UCSD-AML1 (cell line): ENCODE results near the gene SLC38A8.
A peak's percentile ranks its signal among the peaks of the same experiment; 100 is the strongest.

Experiments
- DNase-seq: peaks from one replicate; lab custom pipeline; 2025; ENCODE audit not compliant: unreplicated experiment; lab: John Stamatoyannopoulos, UW

SLC38A8 gene

DNA sequence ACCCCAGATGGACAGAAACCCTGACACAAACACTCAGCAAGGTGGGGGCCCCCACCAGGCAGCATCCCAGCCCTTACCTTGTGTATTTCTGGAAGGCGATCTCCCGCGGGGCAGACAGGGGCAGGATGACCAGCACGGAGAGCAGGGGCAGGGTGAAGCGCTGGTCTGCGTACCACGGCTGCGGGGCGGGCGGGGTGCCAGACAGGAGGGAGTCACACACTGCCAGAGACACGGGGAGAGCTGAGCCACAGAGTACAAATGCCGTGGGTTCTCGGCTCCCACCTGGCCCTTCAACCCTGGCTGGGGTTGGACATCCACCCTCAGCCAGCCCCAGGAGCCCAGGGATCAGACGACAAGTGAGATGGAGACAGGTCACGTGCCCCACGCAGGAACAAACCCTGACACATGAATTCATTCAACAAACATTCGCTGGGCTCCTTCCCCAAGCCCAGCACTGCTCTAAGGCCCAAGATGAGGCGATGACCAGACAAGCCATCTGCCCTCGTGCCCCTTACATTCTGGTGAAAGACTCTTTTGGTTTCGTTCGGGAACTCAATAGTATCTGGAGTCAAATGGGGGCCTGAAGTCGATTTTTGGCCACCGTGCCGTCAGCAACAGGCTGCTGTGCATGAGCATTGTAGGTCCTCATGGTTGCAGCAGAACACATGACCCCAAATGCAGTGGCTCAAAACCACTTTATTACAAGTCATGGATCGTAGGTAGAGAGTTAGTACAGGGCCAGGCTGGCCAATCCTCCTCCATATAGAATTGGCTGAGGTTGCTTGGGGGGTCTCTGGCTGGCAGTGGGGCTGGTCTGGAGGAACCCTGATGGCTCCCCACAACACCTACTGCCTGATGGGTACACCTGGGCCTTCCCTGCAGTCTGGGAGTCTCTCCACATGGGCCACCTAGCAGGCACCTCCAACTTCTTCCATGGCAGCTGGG is 9.1 kb downstream of the SLC38A8 start:
- DNase-seq, result no peak

- no peak for DNase-seq
Observed at GRCh38 chr16:84032458-84033178, 10.0 kb downstream of the SLC38A8 start.

DNA sequence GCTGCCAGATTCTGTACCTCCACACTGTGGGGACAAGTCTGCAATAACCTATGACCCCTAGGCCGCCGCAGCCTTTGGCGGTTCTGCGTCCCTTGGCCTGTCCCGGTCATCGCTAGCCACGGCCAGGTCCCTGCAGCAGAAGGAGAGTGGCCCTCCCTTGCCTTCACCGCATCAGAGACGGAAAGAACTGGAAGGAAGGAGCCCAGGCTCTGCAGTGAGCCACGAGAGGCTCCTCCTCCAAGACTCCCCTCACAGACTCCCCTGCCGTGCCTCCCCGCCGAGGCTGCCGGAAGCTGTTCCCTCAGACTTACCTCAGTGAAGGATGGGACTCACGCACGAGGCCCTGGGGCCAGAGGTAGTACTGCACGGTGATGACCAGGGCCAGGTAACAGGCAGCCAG is 11.0 kb downstream of the SLC38A8 start:
- DNase-seq, result no peak

DNA sequence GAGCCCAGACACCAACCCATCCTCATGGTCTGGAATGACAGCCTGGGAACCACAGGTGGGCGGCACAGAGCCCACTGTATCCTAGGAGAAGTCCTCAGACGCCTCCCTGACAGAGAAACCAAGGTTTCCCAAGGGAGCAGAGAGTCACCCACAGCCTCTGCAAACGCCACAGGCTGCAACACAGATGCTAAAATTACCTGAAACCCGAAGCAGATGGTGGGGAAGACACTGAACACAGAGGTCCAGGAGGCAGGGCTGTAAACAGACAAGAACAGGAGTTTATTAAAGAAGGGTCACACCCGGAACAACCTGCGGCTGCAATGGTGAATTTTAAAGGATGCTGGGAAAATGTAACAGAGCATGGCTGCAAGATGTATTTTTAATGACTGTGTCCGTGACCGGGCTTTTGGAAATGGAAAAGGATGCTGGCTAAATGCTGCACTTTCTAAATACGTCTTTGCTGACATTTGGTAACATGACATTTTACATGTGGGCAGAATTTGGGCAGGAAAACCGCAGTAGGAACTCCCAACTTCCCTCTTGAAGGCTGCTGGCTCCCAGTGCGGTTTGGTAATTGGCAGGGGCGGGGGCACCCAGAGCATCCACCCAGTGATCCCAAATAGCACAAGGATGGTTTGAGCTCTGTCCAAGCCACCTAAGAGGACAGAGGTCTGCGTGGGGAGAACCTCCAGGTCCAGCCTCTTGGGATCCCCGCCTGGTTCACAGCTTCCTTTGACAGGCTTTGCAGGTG is 13.1 kb downstream of the SLC38A8 start:
- DNase-seq, result peak; percentile 78

- DNase-seq, result no peak
Observed at GRCh38 chr16:84027625-84028024, 15.0 kb downstream of the SLC38A8 start.

DNA sequence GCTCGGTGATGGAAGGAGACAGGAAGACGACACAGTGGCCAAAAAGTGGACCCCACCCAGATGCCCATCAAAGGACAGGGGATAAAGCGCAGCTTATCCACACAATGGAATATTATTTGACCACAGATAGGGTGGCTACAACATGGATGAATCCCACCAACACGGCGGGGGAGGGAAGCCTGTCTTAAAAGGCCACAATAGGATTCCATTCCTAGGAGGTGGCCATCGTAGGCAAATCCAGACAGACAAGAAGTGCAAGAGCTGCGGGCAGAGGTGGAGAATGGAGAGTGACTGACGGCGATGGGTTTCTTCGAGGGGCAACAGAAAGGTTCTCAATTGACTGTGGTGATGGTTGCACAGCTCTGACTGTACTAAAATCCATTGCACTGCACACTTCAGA is 16.0 kb downstream of the SLC38A8 start:
- DNase-seq, result no peak

GRCh38 chr16:84024854-84025253 is 17.7 kb downstream of the SLC38A8 start:
- DNase-seq, result no peak

DNA sequence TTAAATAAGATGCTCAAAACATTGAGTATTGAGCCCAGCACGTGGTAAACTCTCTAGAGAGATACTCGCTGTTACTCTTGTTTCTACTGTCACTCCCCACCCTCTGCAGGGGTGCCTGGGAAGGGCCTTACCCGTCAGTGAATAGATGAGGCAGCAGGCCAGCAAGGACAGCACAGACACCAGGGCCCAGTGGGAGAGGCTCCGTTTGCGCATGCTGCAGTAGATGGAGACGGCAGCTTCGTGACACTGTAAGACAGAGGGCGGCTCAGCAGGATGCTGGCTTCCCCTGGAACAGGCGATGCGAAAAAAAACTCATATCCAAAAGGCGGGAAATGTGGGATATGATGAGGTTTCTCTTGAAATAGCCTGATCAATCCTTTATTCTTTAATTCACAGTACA is 20.0 kb downstream of the SLC38A8 start:
- DNase-seq, result no peak

DNA sequence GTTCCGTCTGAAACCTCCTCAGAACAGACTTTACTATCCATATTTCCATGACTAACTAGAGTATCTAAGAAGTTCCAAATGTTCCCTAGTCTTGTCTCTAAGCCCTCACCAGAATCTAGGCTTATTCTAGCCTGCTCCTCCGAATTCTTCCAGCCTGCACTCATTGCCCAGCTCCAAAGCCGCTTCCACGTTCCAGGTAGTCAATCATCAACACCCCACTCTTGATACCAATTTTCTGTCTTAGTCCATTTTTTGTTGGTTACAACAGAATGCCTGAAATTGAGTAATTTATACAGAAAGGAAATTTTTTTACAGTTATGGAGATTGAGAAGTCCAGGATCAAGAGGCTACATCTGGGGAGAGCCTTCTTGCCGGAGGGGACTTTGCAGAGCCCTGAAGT is 21.1 kb downstream of the SLC38A8 start:
- DNase-seq, result no peak

GRCh38 chr16:84020353-84020752 is 22.2 kb downstream of the SLC38A8 start:
- no peak for DNase-seq

DNA sequence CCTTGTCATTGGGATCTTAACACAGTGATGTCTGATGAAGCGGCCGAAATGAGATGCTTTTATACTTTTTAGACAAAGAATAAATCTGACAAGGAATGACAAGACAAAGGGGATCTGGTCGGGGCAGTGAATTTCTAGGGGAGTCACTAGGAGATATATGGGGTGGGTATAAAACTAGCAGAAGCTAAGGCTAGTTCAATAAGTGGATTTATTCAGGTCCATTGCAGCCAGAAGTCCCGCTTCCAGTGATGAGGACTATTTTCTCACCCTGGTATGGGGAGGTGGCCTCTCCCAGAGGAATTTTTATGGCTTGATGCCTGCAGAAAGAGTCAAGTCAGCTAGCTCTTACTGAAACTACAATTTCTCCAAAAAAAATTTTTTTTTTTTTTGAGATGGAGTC is 23.9 kb downstream of the SLC38A8 start:
- DNase-seq, result no peak

- no peak for DNase-seq
Observed at GRCh38 chr16:84016477-84016876, 26.1 kb downstream of the SLC38A8 start.

- no peak for DNase-seq
Observed at GRCh38 chr16:84015399-84015798, 27.2 kb downstream of the SLC38A8 start.

- DNase-seq, result no peak
Observed at GRCh38 chr16:84014570-84015327, 27.8 kb downstream of the SLC38A8 start.

DNA sequence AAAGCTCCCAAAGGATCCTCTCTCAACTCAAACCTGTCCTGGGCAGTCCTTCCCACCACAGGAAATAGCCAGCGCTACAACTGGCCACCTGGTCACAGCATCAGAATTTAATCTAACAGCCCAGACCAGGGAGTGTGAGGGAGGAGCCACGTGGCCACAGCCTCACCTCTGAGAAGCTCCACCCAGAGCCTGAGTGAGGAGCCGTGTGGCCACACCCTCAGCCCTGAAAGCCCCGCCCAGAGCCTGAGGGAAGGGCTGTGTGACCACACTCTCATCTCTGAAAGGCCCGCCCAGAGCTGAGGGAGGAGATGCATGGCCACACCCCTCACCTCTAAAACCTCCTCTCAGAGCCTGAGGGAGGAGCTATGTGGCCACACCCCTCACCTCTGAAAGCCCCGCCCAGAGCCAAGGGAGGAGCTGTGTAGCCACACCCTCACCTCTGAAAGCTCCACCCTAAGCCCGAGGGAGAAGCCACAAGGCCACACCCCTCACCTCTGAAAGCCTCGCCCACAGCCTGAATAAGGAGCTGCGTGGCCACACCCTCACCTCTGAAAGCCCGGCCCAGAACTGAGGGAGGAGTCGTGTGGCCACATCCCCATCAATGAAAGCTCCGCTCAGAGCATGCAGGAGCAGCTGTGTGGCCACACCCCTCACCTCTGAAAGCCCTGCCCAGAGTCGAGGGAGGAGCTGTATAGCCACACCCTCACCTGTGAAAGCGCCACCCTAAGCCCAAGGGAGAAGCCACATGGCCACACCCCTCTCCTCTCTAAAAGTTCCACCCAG is 28.6 kb downstream of the SLC38A8 start:
- DNase-seq, result peak; percentile 70

- DNase-seq, result no peak
Observed at GRCh38 chr16:84009282-84009681, 33.3 kb downstream of the SLC38A8 start.

GRCh38 chr16:84007965-84008364 is 34.6 kb downstream of the SLC38A8 start:
- no peak for DNase-seq

- no peak for DNase-seq
Observed at GRCh38 chr16:84007520-84007919, 35.1 kb downstream of the SLC38A8 start.

- DNase-seq, result no peak
Observed at GRCh38 chr16:84005391-84005790, 37.2 kb downstream of the SLC38A8 start.

GRCh38 chr16:84004442-84004841 is 38.2 kb downstream of the SLC38A8 start:
- no peak for DNase-seq
